Liver (tissue), 9 donors: Measurements from ENCODE around the gene ATP6V1G2. TPM values are rescaled to one million over a fixed set of nuclear protein-coding genes. Genes with fewer than 3 reads are reported as not detected.
A peak's percentile ranks its signal among the peaks of the same experiment; 100 is the strongest.

Source experiments
- DNase-seq: peaks from one replicate; pipeline ENCODE4 v3.0.0-alpha.2; 2017; ENCODE audit warnings: low spot score
- H3K27ac ChIP-seq, 2 donors: one replicate each; pipeline ENCODE4 v1.7.0; 2013; ENCODE audit warnings: inconsistent platforms in 2 of 2, low read length in 2 of 2, control low read depth in 1 of 2, low read depth in 1 of 2, mild to moderate bottlenecking in 1 of 2
- H3K27me3 ChIP-seq, 4 donors: one replicate each; pipeline versions ENCODE4 v1.6.1 to v1.7.0; 2013; ENCODE audit warnings: low read length in 3 of 4, inconsistent platforms in 1 of 4, mild to moderate bottlenecking in 1 of 4, moderate library complexity in 1 of 4; ENCODE audit not compliant: control insufficient read depth in 4 of 4, insufficient read depth in 4 of 4
- H3K36me3 ChIP-seq, 4 donors: one replicate each; pipeline versions ENCODE4 v1.6.1 to v1.7.0; 2013; ENCODE audit warnings: low read length in 3 of 4, mild to moderate bottlenecking in 3 of 4, low read depth in 1 of 4, moderate library complexity in 1 of 4; ENCODE audit not compliant: control insufficient read depth in 4 of 4, insufficient read depth in 3 of 4
- H3K4me1 ChIP-seq, 4 donors: one replicate each; pipeline versions ENCODE4 v1.6.1 to v1.7.0; 2013; ENCODE audit warnings: low read length in 3 of 4, mild to moderate bottlenecking in 3 of 4, moderate library complexity in 1 of 4; ENCODE audit not compliant: control insufficient read depth in 4 of 4, insufficient read depth in 4 of 4
- H3K4me3 ChIP-seq, 3 donors: one replicate each; pipeline versions ENCODE4 v1.6.1 to v1.7.0; 2013; ENCODE audit warnings: low read length in 3 of 3, control low read depth in 1 of 3, low read depth in 1 of 3, mild to moderate bottlenecking in 1 of 3
- H3K9ac ChIP-seq, 2 donors: one replicate each; pipeline ENCODE4 v1.7.0; 2013; ENCODE audit warnings: low read length in 2 of 2, mild to moderate bottlenecking in 2 of 2, moderate library complexity in 2 of 2, control low read depth in 1 of 2, low read depth in 1 of 2
- H3K9me3 ChIP-seq, 4 donors: one replicate each; pipeline versions ENCODE4 v1.6.1 to v1.7.0; 2013; ENCODE audit warnings: low read length in 3 of 4; ENCODE audit not compliant: control insufficient read depth in 4 of 4
- FOXA1 ChIP-seq: IDR thresholded peaks from 2 replicates; pipeline ENCODE4 v1.6.1; 2016; ENCODE audit warnings: antibody characterized with exemption
- GABPA ChIP-seq, 2 donors: IDR thresholded peaks in 1 of 2; conservative IDR thresholded peaks in 1 of 2; 2 replicates each; pipeline ENCODE4 v1.6.1; 2016; ENCODE audit warnings: antibody characterized with exemption in 2 of 2, mild to moderate bottlenecking in 1 of 2, moderate library complexity in 1 of 2
- HNF4G ChIP-seq: IDR thresholded peaks from 2 replicates; pipeline ENCODE4 v1.6.1; 2016; ENCODE audit warnings: antibody characterized with exemption
- JUND ChIP-seq, 2 donors: IDR thresholded peaks; 2 replicates each; pipeline ENCODE4 v1.6.1; 2016; ENCODE audit warnings: antibody characterized with exemption in 2 of 2
- MAX ChIP-seq: IDR thresholded peaks from 2 replicates; pipeline ENCODE4 v1.6.1; 2016; ENCODE audit warnings: antibody characterized with exemption
- RXRA ChIP-seq, 2 donors: IDR thresholded peaks; 2 replicates each; pipeline ENCODE4 v1.6.1; 2017 to 2018; ENCODE audit warnings: antibody characterized with exemption in 2 of 2, mild to moderate bottlenecking in 1 of 2
- TAF1 ChIP-seq: conservative IDR thresholded peaks from 2 replicates; pipeline ENCODE4 v1.6.1; 2016; ENCODE audit warnings: antibody characterized with exemption, mild to moderate bottlenecking
- YY1 ChIP-seq: IDR thresholded peaks from 2 replicates; pipeline ENCODE4 v1.6.1; 2016; ENCODE audit warnings: antibody characterized with exemption, mild to moderate bottlenecking
- WGBS: extraction: QIAGEN DNeasy Blood & Tissue Kit; methylation state at CpG from one replicate; pipeline ENCODE4 v1.1.7; 2013; 5-methylcytosine and 5-hydroxymethylcytosine counted together
- polyA plus RNA-seq, 2 donors: library from polyadenylated mRNA; stranded (reverse) in 1 of 2; unstranded in 1 of 2; fragments of 200-250 nt in 1 of 2; fragments of >200 nt in 1 of 2; fragmentation: Nextera tagmentation in 1 of 2; extraction: Ambion mirVana in 1 of 2; gene quantifications; one replicate each; pipeline versions ENCODE4 v1.2.1 to v1.2.3, GENCODE V29; 2013 to 2015
- total RNA-seq, 2 donors: library from RNA; depleted of rRNA; stranded (reverse); fragments of >200 nt; gene quantifications; one replicate each; pipeline ENCODE4 v1.2.3, GENCODE V29; 2014
- TF ChIP-seq, protein P1 (sequence below): fragments of 150-350 bp; IDR thresholded peaks from 2 replicates; pipeline ENCODE4 v1.5.1; 2017; ENCODE audit warnings: improper control_type of control experiment, low read depth, low read length; ENCODE audit not compliant: missing input control
- TF ChIP-seq, protein P2 (sequence below): IDR thresholded peaks from 2 replicates; pipeline ENCODE4 v1.6.1; 2016; ENCODE audit warnings: antibody characterized with exemption, mild to moderate bottlenecking
- TF ChIP-seq, protein P3 (sequence below): IDR thresholded peaks from 2 replicates; pipeline ENCODE4 v1.6.1; 2016; ENCODE audit warnings: antibody characterized with exemption
- donor health status: healthy.
- donor health status: healthy.
- donor health status: healthy.
- donor health status: healthy.
- donor health status: healthy.

ATP6V1G2 gene
- total and polyA plus RNA-seq, 4 donors = 0.14 to 0.36 (median 0.26) TPM

GRCh38 chr6:31574106-31575061, 28.0 kb upstream of the ATP6V1G2 start (continued):
- TF ChIP-seq, protein P1, sequence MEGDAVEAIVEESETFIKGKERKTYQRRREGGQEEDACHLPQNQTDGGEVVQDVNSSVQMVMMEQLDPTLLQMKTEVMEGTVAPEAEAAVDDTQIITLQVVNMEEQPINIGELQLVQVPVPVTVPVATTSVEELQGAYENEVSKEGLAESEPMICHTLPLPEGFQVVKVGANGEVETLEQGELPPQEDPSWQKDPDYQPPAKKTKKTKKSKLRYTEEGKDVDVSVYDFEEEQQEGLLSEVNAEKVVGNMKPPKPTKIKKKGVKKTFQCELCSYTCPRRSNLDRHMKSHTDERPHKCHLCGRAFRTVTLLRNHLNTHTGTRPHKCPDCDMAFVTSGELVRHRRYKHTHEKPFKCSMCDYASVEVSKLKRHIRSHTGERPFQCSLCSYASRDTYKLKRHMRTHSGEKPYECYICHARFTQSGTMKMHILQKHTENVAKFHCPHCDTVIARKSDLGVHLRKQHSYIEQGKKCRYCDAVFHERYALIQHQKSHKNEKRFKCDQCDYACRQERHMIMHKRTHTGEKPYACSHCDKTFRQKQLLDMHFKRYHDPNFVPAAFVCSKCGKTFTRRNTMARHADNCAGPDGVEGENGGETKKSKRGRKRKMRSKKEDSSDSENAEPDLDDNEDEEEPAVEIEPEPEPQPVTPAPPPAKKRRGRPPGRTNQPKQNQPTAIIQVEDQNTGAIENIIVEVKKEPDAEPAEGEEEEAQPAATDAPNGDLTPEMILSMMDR = no peak
- no peak for TF ChIP-seq MAX

DNA sequence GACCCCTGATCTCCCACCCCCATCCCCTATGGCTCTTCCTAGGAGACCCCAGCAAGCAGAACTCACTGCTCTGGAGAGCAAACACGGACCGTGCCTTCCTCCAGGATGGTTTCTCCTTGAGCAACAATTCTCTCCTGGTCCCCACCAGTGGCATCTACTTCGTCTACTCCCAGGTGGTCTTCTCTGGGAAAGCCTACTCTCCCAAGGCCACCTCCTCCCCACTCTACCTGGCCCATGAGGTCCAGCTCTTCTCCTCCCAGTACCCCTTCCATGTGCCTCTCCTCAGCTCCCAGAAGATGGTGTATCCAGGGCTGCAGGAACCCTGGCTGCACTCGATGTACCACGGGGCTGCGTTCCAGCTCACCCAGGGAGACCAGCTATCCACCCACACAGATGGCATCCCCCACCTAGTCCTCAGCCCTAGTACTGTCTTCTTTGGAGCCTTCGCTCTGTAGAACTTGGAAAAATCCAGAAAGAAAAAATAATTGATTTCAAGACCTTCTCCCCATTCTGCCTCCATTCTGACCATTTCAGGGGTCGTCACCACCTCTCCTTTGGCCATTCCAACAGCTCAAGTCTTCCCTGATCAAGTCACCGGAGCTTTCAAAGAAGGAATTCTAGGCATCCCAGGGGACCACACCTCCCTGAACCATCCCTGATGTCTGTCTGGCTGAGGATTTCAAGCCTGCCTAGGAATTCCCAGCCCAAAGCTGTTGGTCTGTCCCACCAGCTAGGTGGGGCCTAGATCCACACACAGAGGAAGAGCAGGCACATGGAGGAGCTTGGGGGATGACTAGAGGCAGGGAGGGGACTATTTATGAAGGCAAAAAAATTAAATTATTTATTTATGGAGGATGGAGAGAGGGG, 27.1 kb upstream of the ATP6V1G2 start:
- no peaks in the 10 kb centered on the region for H3K9me3 ChIP-seq
- 88% methylated on average over 9 of the region's 9 CpGs for WGBS
- DNase-seq = no peak
- peak overlapping the region in 1 of 2 donors; percentile 52 for H3K27ac ChIP-seq
- TF ChIP-seq JUND (IDR thresholded peaks at IDR 0.05) = no peak
- TF ChIP-seq TAF1 = no peak
- TF ChIP-seq, protein P1 = no peak
- TF ChIP-seq HNF4G = no peak
- no peak for TF ChIP-seq RXRA (IDR thresholded peaks at IDR 0.05)
- no peak for TF ChIP-seq YY1
- TF ChIP-seq, protein P2, sequence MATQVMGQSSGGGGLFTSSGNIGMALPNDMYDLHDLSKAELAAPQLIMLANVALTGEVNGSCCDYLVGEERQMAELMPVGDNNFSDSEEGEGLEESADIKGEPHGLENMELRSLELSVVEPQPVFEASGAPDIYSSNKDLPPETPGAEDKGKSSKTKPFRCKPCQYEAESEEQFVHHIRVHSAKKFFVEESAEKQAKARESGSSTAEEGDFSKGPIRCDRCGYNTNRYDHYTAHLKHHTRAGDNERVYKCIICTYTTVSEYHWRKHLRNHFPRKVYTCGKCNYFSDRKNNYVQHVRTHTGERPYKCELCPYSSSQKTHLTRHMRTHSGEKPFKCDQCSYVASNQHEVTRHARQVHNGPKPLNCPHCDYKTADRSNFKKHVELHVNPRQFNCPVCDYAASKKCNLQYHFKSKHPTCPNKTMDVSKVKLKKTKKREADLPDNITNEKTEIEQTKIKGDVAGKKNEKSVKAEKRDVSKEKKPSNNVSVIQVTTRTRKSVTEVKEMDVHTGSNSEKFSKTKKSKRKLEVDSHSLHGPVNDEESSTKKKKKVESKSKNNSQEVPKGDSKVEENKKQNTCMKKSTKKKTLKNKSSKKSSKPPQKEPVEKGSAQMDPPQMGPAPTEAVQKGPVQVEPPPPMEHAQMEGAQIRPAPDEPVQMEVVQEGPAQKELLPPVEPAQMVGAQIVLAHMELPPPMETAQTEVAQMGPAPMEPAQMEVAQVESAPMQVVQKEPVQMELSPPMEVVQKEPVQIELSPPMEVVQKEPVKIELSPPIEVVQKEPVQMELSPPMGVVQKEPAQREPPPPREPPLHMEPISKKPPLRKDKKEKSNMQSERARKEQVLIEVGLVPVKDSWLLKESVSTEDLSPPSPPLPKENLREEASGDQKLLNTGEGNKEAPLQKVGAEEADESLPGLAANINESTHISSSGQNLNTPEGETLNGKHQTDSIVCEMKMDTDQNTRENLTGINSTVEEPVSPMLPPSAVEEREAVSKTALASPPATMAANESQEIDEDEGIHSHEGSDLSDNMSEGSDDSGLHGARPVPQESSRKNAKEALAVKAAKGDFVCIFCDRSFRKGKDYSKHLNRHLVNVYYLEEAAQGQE = no peak
- TF ChIP-seq FOXA1 = no peak
- TF ChIP-seq, protein P3, sequence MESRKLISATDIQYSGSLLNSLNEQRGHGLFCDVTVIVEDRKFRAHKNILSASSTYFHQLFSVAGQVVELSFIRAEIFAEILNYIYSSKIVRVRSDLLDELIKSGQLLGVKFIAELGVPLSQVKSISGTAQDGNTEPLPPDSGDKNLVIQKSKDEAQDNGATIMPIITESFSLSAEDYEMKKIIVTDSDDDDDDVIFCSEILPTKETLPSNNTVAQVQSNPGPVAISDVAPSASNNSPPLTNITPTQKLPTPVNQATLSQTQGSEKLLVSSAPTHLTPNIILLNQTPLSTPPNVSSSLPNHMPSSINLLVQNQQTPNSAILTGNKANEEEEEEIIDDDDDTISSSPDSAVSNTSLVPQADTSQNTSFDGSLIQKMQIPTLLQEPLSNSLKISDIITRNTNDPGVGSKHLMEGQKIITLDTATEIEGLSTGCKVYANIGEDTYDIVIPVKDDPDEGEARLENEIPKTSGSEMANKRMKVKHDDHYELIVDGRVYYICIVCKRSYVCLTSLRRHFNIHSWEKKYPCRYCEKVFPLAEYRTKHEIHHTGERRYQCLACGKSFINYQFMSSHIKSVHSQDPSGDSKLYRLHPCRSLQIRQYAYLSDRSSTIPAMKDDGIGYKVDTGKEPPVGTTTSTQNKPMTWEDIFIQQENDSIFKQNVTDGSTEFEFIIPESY = no peak
- no peak for TF ChIP-seq GABPA (IDR thresholded peaks at IDR 0.05 in 1 of 2, conservative IDR thresholded peaks at IDR 0.05 in 1 of 2)
- H3K36me3 ChIP-seq = no peaks in the 10 kb centered on the region
- no peak overlapping the region for H3K4me3 ChIP-seq
- no peak overlapping the region for H3K9ac ChIP-seq
- H3K27me3 ChIP-seq = no peaks in the 10 kb centered on the region
- H3K4me1 ChIP-seq = no peaks in the 10 kb centered on the region
